ENCODE measurements around the gene ZSCAN23. TPM values are rescaled to one million over a fixed set of nuclear protein-coding genes. Genes with fewer than 3 reads are reported as not detected.

ZSCAN23 gene
- total and polyA plus RNA-seq, 9 of the 15 experiments (the other 6 are each of a cell fraction or from before 2014, with no cell fraction given): 0.05 to 0.29 (median 0.21) TPM; not detected in 1

DNA sequence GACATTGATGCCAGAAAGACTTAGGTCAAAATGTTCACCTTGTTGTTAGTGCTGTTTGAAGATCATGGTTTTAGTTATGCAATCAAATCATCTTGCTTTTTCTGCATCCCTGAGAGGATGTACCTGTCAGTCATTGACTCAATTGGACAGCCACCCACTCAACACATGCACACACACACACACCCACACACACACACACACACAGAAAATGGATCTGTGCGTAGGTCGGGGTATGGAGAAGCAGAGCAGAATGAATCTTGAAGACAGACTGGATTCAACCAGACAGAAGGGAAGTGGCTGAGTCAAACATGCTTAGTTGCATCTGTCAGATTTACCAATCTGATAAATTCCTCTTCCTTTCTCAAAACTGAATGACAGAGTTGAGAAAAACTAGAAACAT, 19.1 kb upstream of the ZSCAN23 start (continued):
- TF ChIP-seq, protein P1, sequence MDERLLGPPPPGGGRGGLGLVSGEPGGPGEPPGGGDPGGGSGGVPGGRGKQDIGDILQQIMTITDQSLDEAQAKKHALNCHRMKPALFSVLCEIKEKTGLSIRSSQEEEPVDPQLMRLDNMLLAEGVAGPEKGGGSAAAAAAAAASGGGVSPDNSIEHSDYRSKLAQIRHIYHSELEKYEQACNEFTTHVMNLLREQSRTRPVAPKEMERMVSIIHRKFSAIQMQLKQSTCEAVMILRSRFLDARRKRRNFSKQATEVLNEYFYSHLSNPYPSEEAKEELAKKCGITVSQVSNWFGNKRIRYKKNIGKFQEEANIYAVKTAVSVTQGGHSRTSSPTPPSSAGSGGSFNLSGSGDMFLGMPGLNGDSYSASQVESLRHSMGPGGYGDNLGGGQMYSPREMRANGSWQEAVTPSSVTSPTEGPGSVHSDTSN (CRISPR knock-in tag; IDR thresholded peaks at IDR 0.05; ENCODE audit: low read depth): no peak
- TF ChIP-seq, protein P1 (tag; conservative IDR thresholded peaks at IDR 0.05; ENCODE audit: low read depth): peak; percentile 43
- no peak for TF ChIP-seq CBX1 (IDR thresholded peaks at IDR 0.05; ENCODE audit: low read depth)
- TF ChIP-seq ZNF165 (CRISPR knock-in tag; IDR thresholded peaks at IDR 0.05; ENCODE audit: borderline replicate concordance): no peak
- no peak for TF ChIP-seq GTF2E2 (tag; IDR thresholded peaks at IDR 0.05)
- no peak for TF ChIP-seq ZNF354B (CRISPR knock-in tag; IDR thresholded peaks at IDR 0.05)
- TF ChIP-seq, protein P2, sequence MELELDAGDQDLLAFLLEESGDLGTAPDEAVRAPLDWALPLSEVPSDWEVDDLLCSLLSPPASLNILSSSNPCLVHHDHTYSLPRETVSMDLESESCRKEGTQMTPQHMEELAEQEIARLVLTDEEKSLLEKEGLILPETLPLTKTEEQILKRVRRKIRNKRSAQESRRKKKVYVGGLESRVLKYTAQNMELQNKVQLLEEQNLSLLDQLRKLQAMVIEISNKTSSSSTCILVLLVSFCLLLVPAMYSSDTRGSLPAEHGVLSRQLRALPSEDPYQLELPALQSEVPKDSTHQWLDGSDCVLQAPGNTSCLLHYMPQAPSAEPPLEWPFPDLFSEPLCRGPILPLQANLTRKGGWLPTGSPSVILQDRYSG (tag; conservative IDR thresholded peaks at IDR 0.05; ENCODE audit: low read depth): no peak
- peak; percentile 58; the same call in 1 of the 2 replicates for TF ChIP-seq CTBP1 (IDR thresholded peaks at IDR 0.05; ENCODE audit: borderline replicate concordance)
- TF ChIP-seq, protein P3, sequence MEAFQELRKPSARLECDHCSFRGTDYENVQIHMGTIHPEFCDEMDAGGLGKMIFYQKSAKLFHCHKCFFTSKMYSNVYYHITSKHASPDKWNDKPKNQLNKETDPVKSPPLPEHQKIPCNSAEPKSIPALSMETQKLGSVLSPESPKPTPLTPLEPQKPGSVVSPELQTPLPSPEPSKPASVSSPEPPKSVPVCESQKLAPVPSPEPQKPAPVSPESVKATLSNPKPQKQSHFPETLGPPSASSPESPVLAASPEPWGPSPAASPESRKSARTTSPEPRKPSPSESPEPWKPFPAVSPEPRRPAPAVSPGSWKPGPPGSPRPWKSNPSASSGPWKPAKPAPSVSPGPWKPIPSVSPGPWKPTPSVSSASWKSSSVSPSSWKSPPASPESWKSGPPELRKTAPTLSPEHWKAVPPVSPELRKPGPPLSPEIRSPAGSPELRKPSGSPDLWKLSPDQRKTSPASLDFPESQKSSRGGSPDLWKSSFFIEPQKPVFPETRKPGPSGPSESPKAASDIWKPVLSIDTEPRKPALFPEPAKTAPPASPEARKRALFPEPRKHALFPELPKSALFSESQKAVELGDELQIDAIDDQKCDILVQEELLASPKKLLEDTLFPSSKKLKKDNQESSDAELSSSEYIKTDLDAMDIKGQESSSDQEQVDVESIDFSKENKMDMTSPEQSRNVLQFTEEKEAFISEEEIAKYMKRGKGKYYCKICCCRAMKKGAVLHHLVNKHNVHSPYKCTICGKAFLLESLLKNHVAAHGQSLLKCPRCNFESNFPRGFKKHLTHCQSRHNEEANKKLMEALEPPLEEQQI (IDR thresholded peaks at IDR 0.05): no peak
- peak; percentile 33; the same call in 1 of the 2 replicates for TF ChIP-seq SMARCE1 (IDR thresholded peaks at IDR 0.05)
- TF ChIP-seq, protein P4, sequence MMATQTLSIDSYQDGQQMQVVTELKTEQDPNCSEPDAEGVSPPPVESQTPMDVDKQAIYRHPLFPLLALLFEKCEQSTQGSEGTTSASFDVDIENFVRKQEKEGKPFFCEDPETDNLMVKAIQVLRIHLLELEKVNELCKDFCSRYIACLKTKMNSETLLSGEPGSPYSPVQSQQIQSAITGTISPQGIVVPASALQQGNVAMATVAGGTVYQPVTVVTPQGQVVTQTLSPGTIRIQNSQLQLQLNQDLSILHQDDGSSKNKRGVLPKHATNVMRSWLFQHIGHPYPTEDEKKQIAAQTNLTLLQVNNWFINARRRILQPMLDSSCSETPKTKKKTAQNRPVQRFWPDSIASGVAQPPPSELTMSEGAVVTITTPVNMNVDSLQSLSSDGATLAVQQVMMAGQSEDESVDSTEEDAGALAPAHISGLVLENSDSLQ (IDR thresholded peaks at IDR 0.05): peak; percentile 89
- 0 out of 2 replicates have a peak, but pooled peaks have one; percentile 31 for TF ChIP-seq ZEB2 (IDR thresholded peaks at IDR 0.05)
- peak; percentile 56; the same call in 1 of the 2 replicates for TF ChIP-seq JUND (IDR thresholded peaks at IDR 0.05; ENCODE audit: borderline replicate concordance, low read depth, low read length)
- peak; percentile 23; the same call in 1 of the 3 replicates for TF ChIP-seq JUND (tag; IDR thresholded peaks at IDR 0.05; ENCODE audit: borderline replicate concordance, low read depth, low read length)
- peak; percentile 65 for TF ChIP-seq MEIS2 (IDR thresholded peaks at IDR 0.05; ENCODE audit: partially characterized antibody)
- TF ChIP-seq DPF2 (IDR thresholded peaks at IDR 0.05): 0 out of 2 replicates have a peak, but pooled peaks have one; percentile 34
- TF ChIP-seq CEBPG (CRISPR knock-in tag; IDR thresholded peaks at IDR 0.05): no peak
- TF ChIP-seq CEBPG (tag; conservative IDR thresholded peaks at IDR 0.05 in 1 of 2, IDR thresholded peaks at IDR 0.05 in 1 of 2): peak; percentile 50 to 75
- TF ChIP-seq, protein P5, sequence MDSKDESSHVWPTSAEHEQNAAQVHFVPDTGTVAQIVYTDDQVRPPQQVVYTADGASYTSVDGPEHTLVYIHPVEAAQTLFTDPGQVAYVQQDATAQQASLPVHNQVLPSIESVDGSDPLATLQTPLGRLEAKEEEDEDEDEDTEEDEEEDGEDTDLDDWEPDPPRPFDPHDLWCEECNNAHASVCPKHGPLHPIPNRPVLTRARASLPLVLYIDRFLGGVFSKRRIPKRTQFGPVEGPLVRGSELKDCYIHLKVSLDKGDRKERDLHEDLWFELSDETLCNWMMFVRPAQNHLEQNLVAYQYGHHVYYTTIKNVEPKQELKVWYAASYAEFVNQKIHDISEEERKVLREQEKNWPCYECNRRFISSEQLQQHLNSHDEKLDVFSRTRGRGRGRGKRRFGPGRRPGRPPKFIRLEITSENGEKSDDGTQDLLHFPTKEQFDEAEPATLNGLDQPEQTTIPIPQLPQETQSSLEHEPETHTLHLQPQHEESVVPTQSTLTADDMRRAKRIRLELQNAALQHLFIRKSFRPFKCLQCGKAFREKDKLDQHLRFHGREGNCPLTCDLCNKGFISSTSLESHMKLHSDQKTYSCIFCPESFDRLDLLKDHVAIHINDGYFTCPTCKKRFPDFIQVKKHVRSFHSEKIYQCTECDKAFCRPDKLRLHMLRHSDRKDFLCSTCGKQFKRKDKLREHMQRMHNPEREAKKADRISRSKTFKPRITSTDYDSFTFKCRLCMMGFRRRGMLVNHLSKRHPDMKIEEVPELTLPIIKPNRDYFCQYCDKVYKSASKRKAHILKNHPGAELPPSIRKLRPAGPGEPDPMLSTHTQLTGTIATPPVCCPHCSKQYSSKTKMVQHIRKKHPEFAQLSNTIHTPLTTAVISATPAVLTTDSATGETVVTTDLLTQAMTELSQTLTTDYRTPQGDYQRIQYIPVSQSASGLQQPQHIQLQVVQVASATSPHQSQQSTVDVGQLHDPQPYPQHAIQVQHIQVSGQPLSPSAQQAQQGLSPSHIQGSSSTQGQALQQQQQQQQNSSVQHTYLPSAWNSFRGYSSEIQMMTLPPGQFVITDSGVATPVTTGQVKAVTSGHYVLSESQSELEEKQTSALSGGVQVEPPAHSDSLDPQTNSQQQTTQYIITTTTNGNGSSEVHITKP (IDR thresholded peaks at IDR 0.05; ENCODE audit: partially characterized antibody): no peak
